GM21390 (cell line): Measurements from ENCODE around the gene LARP4B.

Experiments used
- ATAC-seq: cut with Tn5 transposase; IDR thresholded peaks from one replicate; pipeline ENCODE4 v1.9.1; 2021; ENCODE audit not compliant: unreplicated experiment

The LARP4B gene

GRCh38 chr10:836782-837181, 94.7 kb downstream of the LARP4B start:
- ATAC-seq = no peak

GRCh38 chr10:834493-834892, 97.0 kb downstream of the LARP4B start:
- no peak for ATAC-seq

GRCh38 chr10:829241-829640, 102.3 kb downstream of the LARP4B start:
- ATAC-seq = no peak

GRCh38 chr10:828191-828590, 103.3 kb downstream of the LARP4B start:
- ATAC-seq = no peak

GRCh38 chr10:824946-825345, 106.6 kb downstream of the LARP4B start:
- ATAC-seq = no peak

GRCh38 chr10:824497-824896, 107.0 kb downstream of the LARP4B start:
- no peak for ATAC-seq

GRCh38 chr10:822661-823367, 108.7 kb downstream of the LARP4B start:
- ATAC-seq = no peak

GRCh38 chr10:822197-822596, 109.3 kb downstream of the LARP4B start:
- ATAC-seq = no peak

- no peak for ATAC-seq
These were observed 110.2 kb downstream of the LARP4B start for GRCh38 chr10:821322-821721.

- no peak for ATAC-seq
These were observed 111.7 kb downstream of the LARP4B start for GRCh38 chr10:819816-820215.

- ATAC-seq = no peak
These were observed 112.2 kb downstream of the LARP4B start for GRCh38 chr10:819326-819725.

GRCh38 chr10:818526-819220, 112.8 kb downstream of the LARP4B start:
- ATAC-seq = no peak

- no peak for ATAC-seq
These were observed 113.5 kb downstream of the LARP4B start for GRCh38 chr10:818010-818409.

- ATAC-seq = no peak
These were observed 114.1 kb downstream of the LARP4B start for GRCh38 chr10:817371-817770.

- no peak for ATAC-seq
These were observed 114.5 kb downstream of the LARP4B start for GRCh38 chr10:816958-817357.

GRCh38 chr10:816091-816477, 115.4 kb downstream of the LARP4B start:
- no peak for ATAC-seq

GRCh38 chr10:815338-816090, 116.0 kb downstream of the LARP4B start:
- no peak for ATAC-seq

GRCh38 chr10:814536-815302, 116.8 kb downstream of the LARP4B start:
- no peak for ATAC-seq

- no peak for ATAC-seq
These were observed 118.2 kb downstream of the LARP4B start for GRCh38 chr10:813286-813685.

- ATAC-seq = no peak
These were observed 118.7 kb downstream of the LARP4B start for GRCh38 chr10:812787-813186.
